Activated CD4-positive, alpha-beta T cell treated with anti-CD3 and anti-CD28 coated beads, Interleukin-2, amount 50 U/mL, for 48 hours (primary cell): ENCODE results near the gene ROS1.
"Not testable (repeated sequence)": the region's sequence is repeated elsewhere in the genome, so short reads cannot be mapped to it uniquely, and the experiment has no call there.

Experiments used
- DNase-seq, 2 experiments: peaks; one replicate each; pipeline ENCODE4 v3.0.0-alpha.2; 2020

Gene ROS1

GRCh38 chr6:117265410-117266256 is 160.1 kb downstream of the ROS1 start, which contains the start of gene VGLL2:
Gene VGLL2 (plus strand): TSS chr6:117265558. CDS start chr6:117265764, 206 bp downstream.
- DNase-seq: no peak

DNA sequence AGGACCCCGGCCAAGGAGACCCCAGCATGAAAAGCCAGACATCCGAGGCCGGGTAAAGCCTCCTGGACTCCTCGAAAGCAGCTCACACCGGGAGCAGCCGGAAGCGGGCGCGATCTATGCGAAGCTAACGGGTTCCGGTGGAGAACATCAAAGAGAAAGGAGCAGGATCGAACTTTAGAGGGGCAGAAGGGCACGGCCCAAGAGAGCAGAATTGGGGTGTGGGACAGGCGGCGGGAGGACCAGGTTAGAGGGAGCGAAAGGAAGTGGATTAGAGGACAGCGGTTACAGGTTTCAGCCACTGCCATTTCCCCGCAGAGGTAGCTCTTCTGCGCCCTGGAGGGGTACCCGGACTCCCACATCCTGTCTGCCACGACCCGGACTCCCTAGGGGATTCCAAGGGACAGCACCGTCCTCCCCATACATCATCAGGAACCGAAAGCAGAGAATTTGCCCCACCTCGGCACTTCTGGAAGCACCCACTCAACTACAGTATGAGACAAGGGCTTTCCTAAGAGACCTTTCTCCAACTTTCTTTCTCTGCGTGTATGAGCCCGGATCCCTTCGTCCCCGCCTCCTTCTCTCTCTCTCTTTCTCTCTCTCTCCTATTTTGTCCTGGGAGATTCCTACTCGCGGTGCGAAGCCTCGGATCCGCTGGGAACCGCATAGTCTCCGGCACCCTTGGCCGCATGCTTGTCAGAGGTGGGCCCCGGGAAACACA is 160.9 kb downstream of the ROS1 start:
- peak in 1 of 2 experiments; percentile 27 for DNase-seq

DNA sequence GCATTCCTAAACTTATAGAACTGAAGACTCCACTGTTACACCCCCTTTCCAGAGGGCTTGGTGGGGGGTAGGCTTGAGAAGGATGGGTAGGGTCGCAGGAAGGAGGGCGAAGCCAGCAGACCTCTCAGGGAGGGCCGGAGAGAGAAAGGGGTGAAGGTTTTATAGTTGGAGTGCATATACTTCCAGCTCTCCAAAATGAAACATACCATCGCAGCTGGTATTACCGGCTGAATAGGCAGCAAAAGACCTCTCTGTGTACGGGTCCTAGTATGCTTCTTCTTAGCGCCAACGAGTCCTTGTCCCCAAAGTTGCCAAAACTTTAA is 161.4 kb downstream of the ROS1 start:
- DNase-seq: no peak

DNA sequence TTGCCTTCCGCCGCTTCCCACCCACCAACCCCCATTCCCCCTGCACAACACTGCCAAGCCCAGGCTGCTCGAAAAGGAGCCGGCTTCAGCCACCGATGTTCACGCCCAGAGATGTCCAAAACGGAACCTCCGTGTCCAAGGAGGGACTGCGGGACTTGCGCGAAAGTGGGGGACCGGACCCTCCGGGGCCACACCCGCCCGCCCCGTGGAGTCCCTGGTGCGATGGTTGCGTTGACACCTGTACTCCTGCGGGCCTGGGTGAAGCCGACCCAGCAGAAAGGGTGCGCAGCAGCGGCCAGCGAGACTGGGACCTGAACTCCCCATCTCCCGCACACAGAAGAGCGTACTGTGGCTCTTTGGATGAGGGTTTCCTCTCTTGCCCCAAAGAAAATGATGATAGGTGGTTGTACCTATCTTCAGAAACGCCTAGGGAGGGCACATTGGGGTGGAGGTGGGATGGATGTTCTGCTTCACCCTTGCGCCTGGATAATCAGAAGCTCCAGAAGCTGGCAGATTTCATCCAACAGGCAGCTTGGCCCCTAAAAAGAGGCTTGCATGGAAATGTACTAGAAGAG is 162.3 kb downstream of the ROS1 start:
- no peak for DNase-seq

- DNase-seq: no peak
Measured at GRCh38 chr6:117262799-117263198, 162.9 kb downstream of the ROS1 start.

GRCh38 chr6:117253785-117254184 is 172.0 kb downstream of the ROS1 start:
- DNase-seq: no peak

GRCh38 chr6:117244979-117245378 is 180.8 kb downstream of the ROS1 start:
- not testable (repeated sequence) for DNase-seq

DNA sequence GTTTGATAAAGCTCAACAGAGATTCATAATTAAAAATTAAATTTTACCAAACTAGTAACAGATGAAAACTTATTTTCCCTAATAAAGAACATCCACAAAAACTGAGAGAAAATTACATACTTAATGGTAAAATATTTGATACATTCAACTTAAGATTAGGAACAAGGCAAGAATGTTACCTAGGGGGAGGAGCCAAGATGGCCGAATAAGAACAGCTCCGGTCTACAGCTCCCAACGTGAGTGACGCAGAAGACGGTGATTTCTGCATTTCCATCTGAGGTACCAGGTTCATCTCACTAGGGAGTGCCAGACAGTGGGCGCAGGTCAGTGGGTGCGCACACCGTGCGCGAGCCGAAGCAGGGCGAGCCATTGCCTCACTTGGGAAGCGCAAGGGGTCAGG is 181.2 kb downstream of the ROS1 start:
- DNase-seq: not testable (repeated sequence)
